ENCODE measurements around the gene C1QA.
"Not testable (repeated sequence)": the region's sequence is repeated elsewhere in the genome, so short reads cannot be mapped to it uniquely, and the experiment has no call there.

Gene C1QA

GRCh38 chr1:22641247-22641646, 4.8 kb downstream of the C1QA start:
- DNase-seq (ENCODE audit: low read depth) = no peak

- peak; percentile 54 for DNase-seq (ENCODE audit: low read depth)
Observed at GRCh38 chr1:22641906-22642636, 5.6 kb downstream of the C1QA start.

GRCh38 chr1:22643381-22643780, 7.0 kb downstream of the C1QA start, which contains the start of gene C1QC:
TSS of gene C1QC (plus strand) at chr1:22643633. CDS start at chr1:22644024, 391 bp downstream.
- DNase-seq (ENCODE audit: low read depth) = no peak

GRCh38 chr1:22643928-22644327, 7.5 kb downstream of the C1QA start:
- DNase-seq (ENCODE audit: low read depth) = no peak

- DNase-seq (ENCODE audit: low read depth) = no peak
Observed at GRCh38 chr1:22645931-22646330, 9.5 kb downstream of the C1QA start.

- no peak for DNase-seq (ENCODE audit: low read depth)
Observed at GRCh38 chr1:22646384-22646783, 10.0 kb downstream of the C1QA start.

GRCh38 chr1:22650089-22650693, 13.8 kb downstream of the C1QA start:
- no peak for DNase-seq (ENCODE audit: low read depth)

- no peak for DNase-seq (ENCODE audit: low read depth)
Observed at GRCh38 chr1:22651941-22652856, 15.8 kb downstream of the C1QA start.

GRCh38 chr1:22652881-22653316, 16.5 kb downstream of the C1QA start, which contains the start of gene C1QB:
TSS of gene C1QB (plus strand) at chr1:22653236. CDS start at chr1:22659463, 6,227 bp downstream.
- DNase-seq (ENCODE audit: low read depth) = no peak

- no peak for DNase-seq (ENCODE audit: low read depth)
Observed at GRCh38 chr1:22654692-22655091, 18.3 kb downstream of the C1QA start.

GRCh38 chr1:22658385-22659163, 22.1 kb downstream of the C1QA start:
- no peak for DNase-seq (ENCODE audit: low read depth)

GRCh38 chr1:22660716-22661241, 24.4 kb downstream of the C1QA start:
- no peak for DNase-seq (ENCODE audit: low read depth)

- DNase-seq (ENCODE audit: low read depth) = no peak
Observed at GRCh38 chr1:22661880-22662279, 25.5 kb downstream of the C1QA start.

- DNase-seq (ENCODE audit: low read depth) = no peak
Observed at GRCh38 chr1:22662318-22662717, 25.9 kb downstream of the C1QA start.

- no peak for DNase-seq (ENCODE audit: low read depth)
Observed at GRCh38 chr1:22662986-22663408, 26.6 kb downstream of the C1QA start.

GRCh38 chr1:22665752-22666151, 29.3 kb downstream of the C1QA start:
- DNase-seq (ENCODE audit: low read depth) = no peak

- DNase-seq (ENCODE audit: low read depth) = no peak
Observed at GRCh38 chr1:22666412-22666811, 30.0 kb downstream of the C1QA start.

GRCh38 chr1:22668840-22669239, 32.4 kb downstream of the C1QA start:
- not testable (repeated sequence) for DNase-seq (ENCODE audit: low read depth)

- DNase-seq (ENCODE audit: low read depth) = no peak
Observed at GRCh38 chr1:22670352-22670975, 34.0 kb downstream of the C1QA start.

GRCh38 chr1:22671999-22672398, 35.6 kb downstream of the C1QA start:
- DNase-seq (ENCODE audit: low read depth) = no peak

All from T follicular helper cell (primary cell).